ENCODE data around the gene ADAM12. TPM values are rescaled to one million over a fixed set of nuclear protein-coding genes. Genes with fewer than 3 reads are reported as not detected.

ADAM12 gene
- total RNA-seq, 1 donor from 2014 or later = 82.4 TPM

- no peak for TF ChIP-seq CTCF (conservative IDR thresholded peaks at IDR 0.05)
- peaks cover 8% of the 10 kb centered on the region for H3K4me1 Mint-ChIP-seq
- peaks cover 13% of the 10 kb centered on the region for H3K9me3 Mint-ChIP-seq
- no peak for DNase-seq (ENCODE audit: low read depth, low spot score)
- H3K36me3 Mint-ChIP-seq (ENCODE audit: low read depth) = peaks cover 27% of the 10 kb centered on the region
- no peak overlapping the region for H3K4me3 Mint-ChIP-seq
- H3K27me3 Mint-ChIP-seq (ENCODE audit: low read depth) = no peaks in the 10 kb centered on the region
- H3K27ac Mint-ChIP-seq (ENCODE audit: unreplicated experiment) = no peak overlapping the region
Measured at GRCh38 chr10:126373972-126374371, 14.3 kb downstream of the ADAM12 start.

GRCh38 chr10:126373147-126373546 lies 15.1 kb downstream of the ADAM12 start:
- H3K4me3 Mint-ChIP-seq = no peak overlapping the region
- H3K4me1 Mint-ChIP-seq = peaks cover 8% of the 10 kb centered on the region
- no peak for TF ChIP-seq CTCF (conservative IDR thresholded peaks at IDR 0.05)
- no peaks in the 10 kb centered on the region for H3K27me3 Mint-ChIP-seq (ENCODE audit: low read depth)
- H3K9me3 Mint-ChIP-seq = peaks cover 11% of the 10 kb centered on the region
- no peak for DNase-seq (ENCODE audit: low read depth, low spot score)
- H3K27ac Mint-ChIP-seq (ENCODE audit: unreplicated experiment) = no peak overlapping the region
- H3K36me3 Mint-ChIP-seq (ENCODE audit: low read depth) = peaks cover 27% of the 10 kb centered on the region

- Mint-ChIP-seq H3K4me1 (peaks cover 8% of the 10 kb centered on the region), H3K9me3 (peaks cover 9% of the 10 kb centered on the region), H3K4me3 (no peak overlapping the region), H3K27ac (ENCODE audit: unreplicated experiment) (no peak overlapping the region), H3K27me3 (ENCODE audit: low read depth) (no peaks in the 10 kb centered on the region), H3K36me3 (ENCODE audit: low read depth) (peaks cover 24% of the 10 kb centered on the region)
- no peak for TF ChIP-seq CTCF (conservative IDR thresholded peaks at IDR 0.05)
- no peak for DNase-seq (ENCODE audit: low read depth, low spot score)
Measured at GRCh38 chr10:126372396-126372795, 15.9 kb downstream of the ADAM12 start.

GRCh38 chr10:126369125-126369710 lies 19.1 kb downstream of the ADAM12 start:
- DNase-seq (ENCODE audit: low read depth, low spot score) = no peak
- Mint-ChIP-seq H3K27ac (ENCODE audit: unreplicated experiment) (no peak overlapping the region), H3K9me3 (peaks cover 2% of the 10 kb centered on the region), H3K4me3 (no peak overlapping the region), H3K4me1 (peaks cover 12% of the 10 kb centered on the region), H3K36me3 (ENCODE audit: low read depth) (peaks cover 5% of the 10 kb centered on the region), H3K27me3 (ENCODE audit: low read depth) (no peaks in the 10 kb centered on the region)
- no peak for TF ChIP-seq CTCF (conservative IDR thresholded peaks at IDR 0.05)

GRCh38 chr10:126357169-126357568 lies 31.1 kb downstream of the ADAM12 start:
- no peak for DNase-seq (ENCODE audit: low read depth, low spot score)
- Mint-ChIP-seq H3K27me3 (ENCODE audit: low read depth) (no peaks in the 10 kb centered on the region), H3K36me3 (ENCODE audit: low read depth) (peaks cover 57% of the 10 kb centered on the region), H3K9me3 (peaks cover 43% of the 10 kb centered on the region), H3K4me1 (peaks cover 15% of the 10 kb centered on the region), H3K4me3 (no peak overlapping the region), H3K27ac (ENCODE audit: unreplicated experiment) (no peak overlapping the region)
- no peak for TF ChIP-seq CTCF (conservative IDR thresholded peaks at IDR 0.05)

Data from neural crest cell (in vitro differentiated cells).